Adipose tissue (tissue), 3 donors: Measurements from ENCODE around the gene FAM234B. TPM values are rescaled to one million over a fixed set of nuclear protein-coding genes. Genes with fewer than 3 reads are reported as not detected.
"Not testable (repeated sequence)": the region's sequence is repeated elsewhere in the genome, so short reads cannot be mapped to it uniquely, and the experiment has no call there.

Source experiments
- H3K27ac ChIP-seq: one replicate; pipeline ENCODE4 v1.5.1; 2013; ENCODE audit warnings: low read depth, low read length
- WGBS, 3 donors: extraction: QIAGEN DNeasy Blood & Tissue Kit; methylation state at CpG; one replicate each; pipeline ENCODE4 v1.1.7; 2013; 5-methylcytosine and 5-hydroxymethylcytosine counted together
- polyA plus RNA-seq, 3 donors: library from polyadenylated mRNA; stranded (reverse); fragments of 200-250 nt; gene quantifications; one replicate each; pipeline ENCODE4 v1.2.3, GENCODE V29; 2013
- donor health status: healthy with polysubstance abuse.
- donor health status: Bipolar disorder and iron deficiency.
- donor health status: healthy.

Gene FAM234B
- polyA plus RNA-seq, 3 donors: 1.8 to 4.0 (median 2.3) TPM

DNA sequence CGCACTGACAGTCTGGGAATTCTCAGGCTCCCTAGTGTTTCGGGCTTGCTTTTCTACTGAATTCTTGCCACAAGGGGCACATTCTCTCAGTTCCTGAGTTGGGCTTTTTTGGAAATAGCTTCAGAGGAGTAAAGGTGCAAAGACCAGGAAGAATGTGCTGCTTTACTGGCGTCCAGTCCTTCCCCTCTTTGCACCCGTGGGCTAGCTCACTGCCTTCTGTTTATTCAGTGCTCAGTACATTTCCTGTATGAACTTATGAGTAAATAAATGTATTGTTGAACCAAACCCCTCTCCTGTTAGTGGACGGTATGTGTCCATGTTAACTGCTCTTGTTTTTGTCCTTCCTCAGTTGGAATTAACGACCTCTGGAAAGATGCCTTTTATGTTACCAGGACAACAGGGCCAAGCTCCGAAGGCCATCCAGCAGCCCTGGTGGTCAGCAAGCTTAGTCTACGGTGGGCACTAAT, 35.3 kb downstream of the FAM234B start:
- 84 to 90% (median 85%) methylated on average over 8 of the region's 8 CpGs for WGBS, 3 donors
- no peak overlapping the region for H3K27ac ChIP-seq

DNA sequence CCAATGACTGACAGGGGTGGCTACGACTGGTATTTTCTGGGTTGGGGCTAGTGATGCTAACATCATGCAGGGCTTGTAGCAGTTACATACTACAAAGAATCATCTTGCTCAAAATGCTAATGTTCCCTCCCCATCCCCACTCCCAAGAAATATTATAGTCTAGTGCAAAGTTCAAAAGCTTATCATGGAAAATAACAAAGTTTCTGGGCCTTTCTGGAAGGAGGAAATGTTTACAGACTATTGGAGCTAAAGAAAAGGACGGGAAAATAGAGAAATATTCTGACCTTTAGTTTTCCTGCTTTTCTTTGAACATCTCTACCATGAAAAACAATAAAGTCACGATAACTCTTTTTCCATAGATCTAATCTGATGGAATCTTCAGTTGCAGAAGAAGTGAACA, 36.1 kb downstream of the FAM234B start:
- no peak overlapping the region for H3K27ac ChIP-seq
- WGBS, 3 donors: 85 to 94% (median 93%) methylated on average over 3 of the region's 3 CpGs

DNA sequence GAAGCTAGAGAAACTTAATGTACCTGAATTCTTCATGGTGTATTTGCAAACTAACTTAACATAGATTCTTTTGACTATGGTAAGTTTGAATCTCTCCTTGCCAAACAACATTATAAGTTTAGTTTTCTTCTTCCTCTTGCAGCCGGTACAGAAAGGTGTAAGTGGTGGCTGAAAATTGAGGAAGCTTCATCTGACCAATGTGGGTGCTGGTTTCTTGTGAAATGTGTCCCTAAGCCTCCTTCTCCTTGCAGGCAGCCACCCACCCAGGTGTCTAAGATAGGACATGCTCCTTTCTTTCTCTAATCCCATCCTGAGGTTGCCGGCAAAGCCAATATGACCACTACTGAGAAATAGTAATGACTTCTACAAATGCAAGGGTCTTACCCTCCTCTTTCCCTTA, 38.7 kb downstream of the FAM234B start:
- 74 to 92% (median 85%) methylated on average over 2 of the region's 2 CpGs for WGBS, 3 donors

DNA sequence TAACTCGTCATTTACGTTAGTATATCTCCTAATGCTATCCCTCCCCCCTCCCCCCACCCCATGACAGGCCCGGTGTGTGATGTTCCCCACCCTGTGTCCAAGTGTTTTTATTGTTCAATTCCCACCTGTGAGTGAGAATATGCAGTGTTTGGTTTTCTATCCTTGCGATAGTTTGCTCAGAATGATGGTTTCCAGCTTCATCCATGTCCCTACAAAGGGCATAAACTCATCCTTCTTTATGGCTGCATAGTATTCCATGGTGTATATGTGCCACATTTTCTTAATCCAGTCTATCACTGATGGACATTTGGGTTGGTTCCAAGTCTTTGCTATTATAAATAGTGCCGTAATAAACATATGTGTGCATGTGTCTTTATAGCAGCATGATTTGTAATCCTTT, 39.5 kb downstream of the FAM234B start:
- 92 to 97% (median 94%) methylated on average over 5 of the region's 5 CpGs for WGBS, 3 donors
- H3K27ac ChIP-seq: not testable (repeated sequence)

More for the DNA sequence above, 38.7 kb downstream of the FAM234B start:
- no peak overlapping the region for H3K27ac ChIP-seq

DNA sequence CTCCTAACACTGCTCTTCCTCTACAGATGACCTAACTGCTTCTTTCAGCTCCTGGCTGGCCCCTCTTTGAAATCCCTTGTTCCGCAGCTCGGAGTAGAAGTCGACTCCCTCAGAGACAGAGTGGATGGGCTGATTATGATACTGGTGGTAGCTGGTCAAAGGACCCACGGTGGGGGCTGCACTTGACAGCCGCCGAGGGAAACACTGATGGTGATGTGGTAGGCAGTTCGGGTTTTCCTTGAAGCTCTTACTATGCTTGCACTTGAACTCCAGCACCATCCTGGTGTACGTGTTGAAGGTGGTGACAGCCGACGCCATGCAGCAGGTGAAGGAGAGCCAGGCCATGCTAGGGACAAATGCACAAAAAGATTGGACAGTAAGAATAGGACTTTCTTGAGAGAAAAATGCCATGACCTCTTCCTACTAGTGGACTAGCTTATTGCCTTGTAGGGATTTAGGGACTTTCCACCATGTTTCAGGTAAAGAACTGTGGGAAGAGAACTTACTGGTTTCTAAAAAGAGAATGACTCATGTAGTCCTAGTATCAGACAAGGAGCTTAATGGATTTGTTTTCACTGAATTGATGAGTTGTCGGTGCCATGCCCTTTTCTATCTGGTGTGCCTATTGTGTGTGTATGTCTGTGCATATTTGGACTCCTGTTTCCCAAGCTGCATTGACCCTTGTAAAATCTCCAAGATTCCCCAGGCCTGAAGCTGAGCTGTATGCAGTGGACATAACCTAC, 40.9 kb downstream of the FAM234B start:
- no peak overlapping the region for H3K27ac ChIP-seq
- 96 to 98% (median 96%) methylated on average over 11 of the region's 11 CpGs for WGBS, 3 donors

DNA sequence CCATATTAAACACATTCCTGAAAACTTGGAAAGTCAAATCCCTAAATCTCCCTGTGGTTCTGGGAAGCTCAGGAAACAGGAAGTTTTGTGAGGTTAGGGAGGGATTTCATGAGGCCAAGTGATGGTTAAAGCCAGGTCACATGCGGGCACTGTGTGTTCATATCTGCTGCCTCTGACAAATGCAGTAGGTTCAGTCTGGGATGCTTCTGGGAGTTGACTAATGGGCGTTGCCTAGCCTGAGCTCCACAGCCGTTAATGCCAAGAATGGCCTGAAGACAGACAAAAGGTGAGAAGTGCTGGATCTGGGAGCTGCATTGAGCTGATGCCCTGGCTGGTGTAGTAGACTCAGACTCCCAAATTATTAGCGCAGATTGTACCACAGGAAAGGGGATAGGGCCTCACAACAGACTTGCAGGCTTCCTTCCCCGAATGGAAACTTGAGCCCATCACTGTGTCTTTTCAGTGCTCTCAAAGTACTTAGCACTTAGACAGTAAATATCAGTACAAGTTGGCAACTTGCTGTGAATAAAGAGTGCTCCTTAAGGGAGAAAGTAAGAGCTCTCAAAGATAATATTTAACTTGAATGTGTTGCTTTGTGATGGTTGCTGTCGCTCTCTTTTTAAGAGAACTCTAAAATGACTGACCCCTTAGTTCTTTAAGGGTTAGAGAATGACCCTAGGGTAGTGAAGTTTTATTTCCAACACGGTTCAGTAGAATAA, 41.9 kb downstream of the FAM234B start:
- no peak overlapping the region for H3K27ac ChIP-seq
- 73 to 81% (median 73%) methylated on average over 7 of the region's 7 CpGs for WGBS, 3 donors

DNA sequence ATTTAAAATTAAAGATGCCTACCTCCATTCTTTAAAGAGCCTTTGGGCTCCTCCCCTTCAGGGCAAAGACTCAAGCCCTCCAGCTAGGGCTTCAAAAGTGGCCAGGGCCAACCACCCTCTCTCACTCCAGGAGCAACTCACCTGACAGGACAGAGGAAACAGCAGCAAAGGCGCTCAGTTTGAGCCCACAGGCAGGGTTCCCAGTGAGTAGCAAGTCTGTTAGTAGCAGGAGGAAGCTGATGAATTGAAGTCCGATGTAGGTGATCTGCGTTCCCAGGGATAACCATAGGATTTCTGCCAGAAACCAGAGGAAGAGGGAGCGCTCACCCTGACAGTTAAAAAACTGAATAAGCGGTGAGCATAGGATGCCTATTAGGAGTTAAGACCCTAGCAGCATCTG, 43.6 kb downstream of the FAM234B start:
- H3K27ac ChIP-seq: no peak overlapping the region
- 84 to 92% (median 91%) methylated on average over 5 of the region's 5 CpGs for WGBS, 3 donors

DNA sequence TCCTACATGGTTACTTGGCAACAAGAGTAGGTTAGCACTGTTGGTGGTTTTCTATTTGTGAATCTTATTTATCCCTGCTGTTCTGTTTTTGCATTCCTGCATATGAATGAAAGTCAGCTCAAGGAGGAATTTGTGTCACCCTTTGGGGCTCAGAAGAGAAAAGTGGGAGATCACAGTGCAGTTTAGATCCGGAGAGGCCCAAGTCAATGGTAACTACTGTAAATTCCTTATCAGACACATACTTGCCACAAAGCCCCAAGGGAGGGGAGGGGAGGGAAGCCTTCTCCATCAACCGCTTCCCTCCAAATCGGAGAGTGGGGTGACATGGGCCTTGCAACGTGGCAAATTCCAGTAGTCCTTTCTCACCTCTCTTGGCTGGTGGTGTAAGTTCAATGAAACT, 44.3 kb downstream of the FAM234B start:
- 82 to 85% (median 83%) methylated on average over 4 of the region's 4 CpGs for WGBS, 3 donors
- H3K27ac ChIP-seq: no peak overlapping the region

DNA sequence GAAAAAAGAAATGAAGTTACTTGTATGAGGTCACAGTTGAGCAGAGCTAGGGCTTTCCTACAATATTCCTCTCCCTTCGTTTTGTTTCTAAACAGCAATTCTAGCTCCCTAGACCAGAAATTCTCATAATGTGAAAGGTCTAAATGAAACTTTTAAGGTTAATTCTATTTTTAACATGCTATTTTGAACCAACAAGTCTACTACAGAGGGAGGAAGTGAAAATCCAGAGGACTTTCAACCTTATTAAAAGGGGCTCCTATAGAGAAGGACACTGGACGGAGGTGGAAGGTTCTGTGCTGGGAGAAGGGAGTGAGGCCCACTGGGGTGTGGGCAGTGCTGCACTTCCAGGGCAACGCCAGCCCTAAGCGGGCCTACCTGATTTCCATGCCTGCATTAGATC, 45.9 kb downstream of the FAM234B start:
- 88 to 91% (median 89%) methylated on average over 4 of the region's 4 CpGs for WGBS, 3 donors
- H3K27ac ChIP-seq: no peak overlapping the region

DNA sequence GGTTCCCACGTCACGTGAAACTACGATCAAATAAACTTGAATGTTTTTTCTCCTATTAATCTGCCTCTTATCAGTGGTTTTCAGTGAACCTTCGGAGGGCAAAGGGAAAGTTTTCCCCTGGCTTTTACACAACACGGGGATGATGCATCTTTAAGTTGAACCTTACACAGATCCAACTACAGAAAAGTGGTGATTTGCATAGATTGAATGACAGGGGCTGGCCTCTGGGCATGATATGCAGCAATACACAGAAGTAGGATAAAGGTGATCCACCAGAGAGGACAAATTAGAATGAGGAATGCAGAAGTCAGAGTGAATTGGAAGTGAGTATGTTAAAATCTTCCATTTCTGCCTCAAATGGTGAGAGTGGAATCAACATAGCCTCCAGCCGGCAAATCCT, 47.7 kb downstream of the FAM234B start:
- no peak overlapping the region for H3K27ac ChIP-seq
- whole genome bisulfite sequencing, 3 donors: 77 to 95% (median 93%) methylated on average over 6 of the region's 6 CpGs

DNA sequence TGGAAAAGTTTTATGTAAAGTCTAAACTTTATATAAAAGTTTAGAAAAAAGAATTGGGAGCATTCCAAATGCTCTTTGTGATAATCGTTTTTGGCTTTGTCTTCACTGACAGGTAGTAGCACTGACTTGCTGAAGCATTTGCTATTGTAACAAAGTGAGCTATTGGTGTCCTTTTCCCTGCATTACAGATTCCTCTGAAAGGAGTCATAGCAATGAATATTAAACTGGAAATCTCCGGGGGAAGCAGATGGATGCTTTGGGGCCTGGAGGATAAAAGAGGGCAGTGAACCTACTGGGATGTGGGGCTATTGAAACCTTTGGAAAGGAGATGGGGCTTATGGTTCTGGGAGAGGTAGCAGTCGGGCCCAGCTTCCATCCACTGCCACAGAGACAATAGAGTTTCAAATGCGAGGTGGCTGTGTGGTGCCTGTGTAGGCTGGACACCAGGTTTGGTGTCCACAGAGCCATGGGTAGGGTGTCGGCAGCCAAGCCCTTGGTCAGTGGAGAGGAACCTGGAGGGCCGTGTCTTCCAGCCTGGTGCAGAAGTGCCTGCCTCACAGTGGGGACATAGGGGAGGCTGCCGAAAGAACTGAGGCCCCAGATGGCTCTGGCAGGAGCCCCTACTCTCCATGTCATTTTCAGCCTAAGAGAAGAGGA, 49.1 kb downstream of the FAM234B start:
- 69 to 73% (median 71%) methylated on average over 7 of the region's 7 CpGs for WGBS, 3 donors
- no peak overlapping the region for H3K27ac ChIP-seq

DNA sequence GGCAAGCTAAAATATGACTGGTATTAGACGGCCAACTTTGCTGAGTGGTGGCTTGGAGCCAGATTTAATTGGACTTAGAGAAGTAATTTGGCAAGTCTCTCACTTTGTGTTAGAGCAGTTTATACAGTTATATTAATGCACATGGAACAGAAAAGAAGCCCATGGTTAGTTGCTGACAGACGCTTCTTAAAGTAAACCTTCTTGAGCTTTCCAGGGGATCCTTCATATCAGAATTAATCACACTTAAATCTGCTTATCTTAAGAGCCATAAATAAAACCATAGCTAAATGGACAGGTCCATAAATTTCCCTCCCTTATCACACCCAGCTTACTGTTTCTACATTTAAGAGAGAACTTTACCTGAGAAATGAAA, 49.7 kb downstream of the FAM234B start:
- 31 to 51% (median 36%) methylated on average over 2 of the region's 2 CpGs for WGBS, 3 donors

DNA sequence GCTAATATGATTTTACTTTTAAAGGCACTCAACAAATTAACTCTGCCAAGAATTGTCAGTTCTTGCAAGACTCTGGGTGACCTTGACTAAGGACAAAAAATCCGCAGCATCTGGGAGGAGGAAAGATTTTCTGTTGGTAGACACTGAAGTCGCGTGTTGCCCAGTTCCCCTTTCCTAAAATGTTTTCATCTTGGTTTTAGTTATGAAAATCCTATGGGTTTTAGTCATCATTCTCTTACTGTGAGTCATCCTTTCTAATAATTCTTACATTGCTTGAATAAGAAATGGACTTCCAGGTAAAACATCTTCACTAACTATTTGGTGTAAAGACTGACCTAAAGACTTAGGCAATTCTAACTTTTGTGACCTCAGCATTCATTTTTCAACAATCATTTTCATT, 50.2 kb downstream of the FAM234B start:
- WGBS, 3 donors: 21 to 61% (median 36%) methylated on average over 3 of the region's 3 CpGs
- no peak overlapping the region for H3K27ac ChIP-seq

More for the DNA sequence above, 49.7 kb downstream of the FAM234B start:
- H3K27ac ChIP-seq: no peak overlapping the region

DNA sequence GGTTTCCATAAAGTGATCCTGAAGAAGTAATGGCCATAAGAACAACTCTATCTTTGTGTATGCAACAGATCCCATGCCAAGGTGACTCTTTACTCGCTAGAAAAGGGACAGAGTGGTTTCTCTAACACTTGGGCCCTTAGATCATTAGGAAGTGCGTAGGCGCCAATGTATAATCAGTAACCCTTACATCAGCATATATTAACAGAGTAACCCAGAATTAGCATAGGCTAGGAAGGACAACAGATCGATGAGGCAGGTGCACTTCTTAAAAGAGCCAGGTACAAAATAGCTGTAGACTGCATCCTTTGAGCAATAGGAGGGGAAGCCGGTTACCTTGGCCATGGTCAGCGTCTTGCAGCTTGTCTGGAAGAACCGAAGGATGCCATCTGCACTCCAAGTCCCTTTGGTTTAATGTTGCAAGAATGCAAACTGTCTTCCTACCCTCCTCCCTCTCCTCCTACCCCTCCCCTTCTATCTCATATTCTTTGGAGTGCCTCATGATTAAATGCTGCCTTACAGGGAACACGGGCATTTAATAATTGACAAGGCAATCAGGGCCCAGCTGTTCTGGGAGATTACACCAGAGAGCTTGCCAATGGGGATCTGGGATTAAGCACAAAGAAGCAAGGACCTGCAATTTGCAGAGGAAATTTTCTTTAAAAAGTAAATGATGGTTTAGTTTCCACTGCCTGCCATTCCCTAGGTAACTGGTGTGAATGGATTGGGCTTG, 51.2 kb downstream of the FAM234B start:
- 71 to 77% (median 73%) methylated on average over 8 of the region's 8 CpGs for WGBS, 3 donors
- no peak overlapping the region for H3K27ac ChIP-seq

DNA sequence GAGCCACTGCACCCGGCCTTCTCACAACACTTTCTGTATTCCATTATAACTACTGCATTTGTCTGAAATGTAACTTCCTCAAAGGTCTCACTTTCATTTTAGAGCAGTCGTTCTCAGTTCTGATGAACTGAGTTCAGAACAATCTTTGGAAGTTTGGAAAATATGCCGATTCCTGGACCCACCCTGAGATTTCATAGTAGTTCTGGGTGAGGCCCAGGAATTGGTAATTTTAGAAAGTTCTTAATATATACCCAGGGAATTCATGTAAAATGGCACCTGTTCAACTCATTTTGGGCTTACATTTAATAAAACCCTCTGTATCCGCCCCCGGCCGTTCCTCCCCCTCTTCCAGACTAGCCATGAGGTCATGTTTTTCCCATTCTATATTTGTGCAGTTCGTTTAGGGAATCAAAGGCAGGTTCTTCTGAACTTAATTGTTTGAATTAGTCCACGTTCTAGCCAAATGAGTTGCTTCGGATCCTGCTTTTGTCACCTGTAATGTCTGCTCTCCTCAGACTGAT, 53.4 kb downstream of the FAM234B start:
- WGBS, 3 donors: 7 to 58% (median 17%) methylated on average over 9 of the region's 9 CpGs
- H3K27ac ChIP-seq: no peak overlapping the region

DNA sequence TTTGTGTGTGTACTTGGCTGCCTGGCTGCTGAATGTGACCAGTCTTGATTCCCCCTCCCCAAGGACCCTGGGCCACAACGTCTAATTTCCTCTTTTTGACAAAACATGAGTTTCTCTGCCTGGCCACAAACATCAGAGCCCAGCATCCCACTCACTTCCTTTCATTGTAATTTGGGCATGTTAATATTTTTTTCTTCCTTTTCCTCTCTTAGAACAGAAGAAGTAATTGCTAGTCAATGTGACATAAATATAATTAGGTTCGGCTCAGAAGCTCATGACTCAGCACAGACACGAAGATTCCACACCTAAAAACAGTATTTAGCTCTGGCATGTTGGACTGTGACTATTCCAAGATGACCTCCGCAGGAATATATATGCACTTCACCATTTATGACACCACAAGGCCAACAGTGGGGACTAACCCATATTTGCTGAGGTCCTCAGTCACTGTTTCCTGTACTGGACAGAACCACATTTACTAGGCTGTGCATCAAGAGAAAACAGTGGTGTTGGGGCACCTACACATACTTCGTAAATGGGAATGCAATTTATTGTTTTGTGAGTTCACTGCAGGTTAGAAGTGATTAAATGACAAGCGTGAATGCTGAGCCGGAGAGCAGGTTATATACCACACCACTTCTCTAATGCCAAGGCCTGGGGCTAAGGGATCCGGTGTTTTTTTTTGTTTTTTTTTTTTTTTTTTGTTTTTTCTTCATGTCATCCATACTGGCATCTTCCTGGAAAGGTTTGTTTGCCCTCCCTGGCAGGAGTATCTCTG, 55.1 kb downstream of the FAM234B start:
- 39 to 77% (median 43%) methylated on average over 8 of the region's 8 CpGs for WGBS, 3 donors
- peak overlapping the region; percentile 87 for H3K27ac ChIP-seq

DNA sequence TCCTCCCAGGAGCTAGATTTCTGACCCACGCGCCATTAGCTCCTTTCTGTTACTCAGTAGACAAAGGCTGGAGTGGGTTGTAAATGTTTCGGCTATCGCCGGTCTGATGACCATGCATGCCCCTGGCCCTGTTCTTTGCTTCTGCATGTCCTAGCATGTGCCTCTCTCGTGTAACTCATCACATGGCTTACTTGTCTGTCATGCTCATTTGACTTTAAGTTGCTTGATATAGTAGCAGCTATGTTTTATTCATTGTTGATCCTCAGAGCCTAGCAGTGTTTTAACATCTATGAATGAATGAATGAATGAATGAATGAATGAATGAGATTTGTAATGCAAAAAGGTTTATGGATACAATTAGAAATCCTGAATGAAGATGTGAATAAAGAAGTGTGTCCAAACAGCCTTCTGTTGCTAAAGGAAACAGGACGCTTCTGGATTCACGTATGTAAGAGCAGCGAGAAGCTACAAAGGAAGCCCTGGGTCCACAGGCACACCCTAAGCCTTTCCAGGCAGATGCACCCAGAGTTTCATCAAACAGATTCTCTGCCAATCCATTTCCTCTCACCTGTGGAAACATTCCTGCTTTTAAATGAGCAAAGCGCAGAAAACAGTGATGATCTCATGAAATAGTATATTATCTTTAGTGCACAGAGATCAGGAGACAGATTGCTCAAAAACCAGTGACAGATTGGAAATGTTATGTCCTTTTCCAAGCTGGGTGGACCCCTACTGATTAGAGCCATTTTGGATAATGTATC, 55.8 kb downstream of the FAM234B start:
- WGBS, 3 donors: 71 to 86% (median 73%) methylated on average over 10 of the region's 10 CpGs
- peak overlapping the region; percentile 60 for H3K27ac ChIP-seq
